Upper lobe of left lung (tissue), 6 donors: Measurements from ENCODE around the gene IFT57. TPM values are rescaled to one million over a fixed set of nuclear protein-coding genes. Genes with fewer than 3 reads are reported as not detected.
A peak's percentile ranks its signal among the peaks of the same experiment; 100 is the strongest.

ENCODE experiments used
- ATAC-seq, 2 donors: fragments of 200-7000 bp; cut with Tn5 transposase; one replicate each; pipeline ENCODE4 v1.9.1; 2022; ENCODE audit warnings: mild to moderate bottlenecking in 2 of 2, moderate library complexity in 2 of 2; ENCODE audit not compliant: low FRiP score in 2 of 2
- DNase-seq, 2 donors: peaks; one replicate each; pipeline ENCODE4 v3.0.0-alpha.2; 2019 to 2020
- H3K27ac ChIP-seq, 4 donors: fragments of 200-600 bp; sonication (generic); one replicate each; pipeline ENCODE4 v1.5.1; 2016 to 2019
- H3K27me3 ChIP-seq, 4 donors: fragments of 200-600 bp; sonication (generic); one replicate each; pipeline ENCODE4 v1.5.1; 2017 to 2019
- H3K36me3 ChIP-seq, 4 donors: fragments of 200-600 bp; sonication (generic); one replicate each; pipeline ENCODE4 v1.5.1; 2016 to 2019
- H3K4me1 ChIP-seq, 4 donors: fragments of 200-600 bp; sonication (generic); one replicate each; pipeline ENCODE4 v1.5.1; 2018 to 2019
- H3K4me3 ChIP-seq, 4 donors: fragments of 200-600 bp; sonication (generic); one replicate each; pipeline ENCODE4 v1.5.1; 2017 to 2019; ENCODE audit warnings: mild to moderate bottlenecking in 2 of 4, moderate library complexity in 1 of 4
- H3K9me3 ChIP-seq, 4 donors: fragments of 200-600 bp; sonication (generic); one replicate each; pipeline ENCODE4 v1.5.1; 2018 to 2019
- CTCF ChIP-seq, 6 experiments: fragments of 450-650 bp in 4 of 6; fragments of 200-600 bp in 2 of 6; sonication (generic) in 2 of 6; IDR thresholded peaks; one replicate each; pipeline ENCODE4 v1.5.1; 2016 to 2019; ENCODE audit warnings: antibody characterized with exemption in 6 of 6
- EP300 ChIP-seq, 4 donors: sonication (generic); formaldehyde crosslinking; IDR thresholded peaks; one replicate each; pipeline ENCODE4 v1.5.1; 2017; ENCODE audit warnings: antibody characterized with exemption in 4 of 4, control low read depth in 2 of 4
- POLR2A ChIP-seq, 4 donors: fragments of 450-650 bp; IDR thresholded peaks; one replicate each; pipeline ENCODE4 v1.5.1; 2016 to 2017; ENCODE audit warnings: antibody characterized with exemption in 4 of 4, mild to moderate bottlenecking in 2 of 4
- POLR2AphosphoS5 ChIP-seq, 2 donors: sonication (generic); formaldehyde crosslinking; IDR thresholded peaks; one replicate each; pipeline ENCODE4 v1.5.1; 2017; ENCODE audit warnings: antibody characterized with exemption in 2 of 2
- WGBS, 2 donors: methylation state at CpG; one replicate each; pipeline ENCODE4 v1.1.5; 2017 to 2018; 5-methylcytosine and 5-hydroxymethylcytosine counted together
- total RNA-seq, 6 donors: library from RNA; depleted of rRNA in 4 of 6; stranded (reverse); fragments of >200 nt in 4 of 6; gene quantifications; one replicate each; pipeline versions ENCODE4 v1.1.0 to v1.2.1, GENCODE V29; 2016 to 2021
- donor health status: DM: no; HTN: no; CAD: no; lungs with moderate emphysema.
- donor health status: DM: no; HTN: yes; CAD: no; lungs with severe emphysema.

Gene IFT57
- total RNA-seq, 6 donors from 2014 or later: 118 to 467 (median 232) TPM

- H3K27ac ChIP-seq: peak overlapping the region; percentile 53 to 69 (median 58)
- no peaks in the 10 kb centered on the region for H3K36me3 ChIP-seq
- WGBS, 2 donors: 73 to 82% methylated on average over 9 of the region's 9 CpGs
- H3K9me3 ChIP-seq: no peaks in the 10 kb centered on the region
- peaks cover 26 to 42% (median 29%) of the 10 kb centered on the region in 4 donors for H3K4me1 ChIP-seq
- TF ChIP-seq POLR2AphosphoS5 (IDR thresholded peaks at IDR 0.05): no peak
- TF ChIP-seq EP300 (IDR thresholded peaks at IDR 0.05): no peak
- TF ChIP-seq POLR2A (IDR thresholded peaks at IDR 0.05): no peak
- no peak for TF ChIP-seq CTCF (IDR thresholded peaks at IDR 0.05)
- no peaks in the 10 kb centered on the region for H3K27me3 ChIP-seq
- no peak overlapping the region for H3K4me3 ChIP-seq
- peak in 1 of 2 donors; percentile 44 for ATAC-seq
- no peak for DNase-seq
Measured at GRCh38 chr3:108131475-108132134, 90.6 kb downstream of the IFT57 start.

- DNase-seq (no peak), ATAC-seq (peak in 1 of 2 donors; percentile 18)
- Histone ChIP-seq H3K36me3 (no peaks in the 10 kb centered on the region), H3K4me1 (peaks cover 26 to 42% (median 29%) of the 10 kb centered on the region in 4 donors), H3K4me3 (no peak overlapping the region), H3K27me3 (no peaks in the 10 kb centered on the region), H3K9me3 (no peaks in the 10 kb centered on the region), H3K27ac (peak overlapping the region in 1 of 4 donors; percentile 58)
- TF ChIP-seq CTCF (IDR thresholded peaks at IDR 0.05): no peak
- peak in 1 of 2 donors; percentile 20 for TF ChIP-seq POLR2AphosphoS5 (IDR thresholded peaks at IDR 0.05)
- TF ChIP-seq EP300 (IDR thresholded peaks at IDR 0.05): no peak
- TF ChIP-seq POLR2A (IDR thresholded peaks at IDR 0.05): no peak
Measured at GRCh38 chr3:108130701-108131474, 91.3 kb downstream of the IFT57 start.

GRCh38 chr3:108130236-108130635 lies 92.0 kb downstream of the IFT57 start:
- Histone ChIP-seq H3K4me3 (no peak overlapping the region), H3K27ac (no peak overlapping the region), H3K4me1 (peaks cover 26 to 42% (median 29%) of the 10 kb centered on the region in 4 donors), H3K36me3 (no peaks in the 10 kb centered on the region), H3K9me3 (no peaks in the 10 kb centered on the region), H3K27me3 (no peaks in the 10 kb centered on the region)
- ATAC-seq (no peak), DNase-seq (no peak)
- 64 to 85% methylated on average over 4 of the region's 4 CpGs for WGBS, 2 donors
- no peak for TF ChIP-seq EP300 (IDR thresholded peaks at IDR 0.05)
- no peak for TF ChIP-seq CTCF (IDR thresholded peaks at IDR 0.05)
- no peak for TF ChIP-seq POLR2AphosphoS5 (IDR thresholded peaks at IDR 0.05)
- no peak for TF ChIP-seq POLR2A (IDR thresholded peaks at IDR 0.05)

GRCh38 chr3:108127301-108127988 lies 94.8 kb downstream of the IFT57 start:
- 49 to 56% methylated on average over 9 of the region's 9 CpGs for WGBS, 2 donors
- Histone ChIP-seq H3K4me3 (no peak overlapping the region), H3K27ac (peak overlapping the region in 3 of 4 donors; percentile 12 to 33 (median 32)), H3K4me1 (peaks cover 13 to 36% (median 19%) of the 10 kb centered on the region in 4 donors), H3K9me3 (no peaks in the 10 kb centered on the region), H3K36me3 (no peaks in the 10 kb centered on the region), H3K27me3 (no peaks in the 10 kb centered on the region)
- no peak for TF ChIP-seq POLR2AphosphoS5 (IDR thresholded peaks at IDR 0.05)
- no peak for TF ChIP-seq CTCF (IDR thresholded peaks at IDR 0.05)
- TF ChIP-seq POLR2A (IDR thresholded peaks at IDR 0.05): no peak
- no peak for TF ChIP-seq EP300 (IDR thresholded peaks at IDR 0.05)
- ATAC-seq: peak in 1 of 2 donors; percentile 48
- no peak for DNase-seq
